ENCODE data around the gene TNP2.

Gene TNP2

GRCh38 chr16:11268921-11269375 is at the start of gene TNP2:
Gene TNP2, minus strand, starts transcription at chr16:11269325. Its CDS starts 63 bp downstream, at chr16:11269262.
- DNase-seq (ENCODE audit: low spot score), result no peak

GRCh38 chr16:11318817-11319216 is 49.7 kb upstream of the TNP2 start:
- no peak for DNase-seq (ENCODE audit: low spot score)

- DNase-seq (ENCODE audit: low spot score), result no peak
Measured at GRCh38 chr16:11316331-11317015, 47.3 kb upstream of the TNP2 start.

GRCh38 chr16:11315510-11315909 is 46.4 kb upstream of the TNP2 start:
- DNase-seq (ENCODE audit: low spot score), result no peak

GRCh38 chr16:11314309-11314894 is 45.3 kb upstream of the TNP2 start:
- no peak for DNase-seq (ENCODE audit: low spot score)

- no peak for DNase-seq (ENCODE audit: low spot score)
Measured at GRCh38 chr16:11313493-11314308, 44.6 kb upstream of the TNP2 start.

- no peak for DNase-seq (ENCODE audit: low spot score)
Measured at GRCh38 chr16:11312718-11313492, 43.8 kb upstream of the TNP2 start.

- no peak for DNase-seq (ENCODE audit: low spot score)
Measured at GRCh38 chr16:11310997-11311561, 42.0 kb upstream of the TNP2 start.

GRCh38 chr16:11310634-11310977 is 41.5 kb upstream of the TNP2 start:
- no peak for DNase-seq (ENCODE audit: low spot score)

GRCh38 chr16:11309895-11310633 is 40.9 kb upstream of the TNP2 start:
- DNase-seq (ENCODE audit: low spot score), result no peak

GRCh38 chr16:11308493-11309283 is 39.6 kb upstream of the TNP2 start:
- no peak for DNase-seq (ENCODE audit: low spot score)

GRCh38 chr16:11307639-11308492 is 38.7 kb upstream of the TNP2 start:
- DNase-seq (ENCODE audit: low spot score), result no peak

GRCh38 chr16:11306997-11307638 is 38.0 kb upstream of the TNP2 start:
- no peak for DNase-seq (ENCODE audit: low spot score)

- DNase-seq (ENCODE audit: low spot score), result no peak
Measured at GRCh38 chr16:11306381-11306780, 37.3 kb upstream of the TNP2 start.

- no peak for DNase-seq (ENCODE audit: low spot score)
Measured at GRCh38 chr16:11303405-11304138, 34.4 kb upstream of the TNP2 start.

- no peak for DNase-seq (ENCODE audit: low spot score)
Measured at GRCh38 chr16:11302977-11303376, 33.9 kb upstream of the TNP2 start.

GRCh38 chr16:11301645-11302501 is 32.7 kb upstream of the TNP2 start:
- DNase-seq (ENCODE audit: low spot score), result no peak
